HG02885 (cell line): ENCODE data around the gene AGR2.
"Not testable (repeated sequence)": the region's sequence is repeated elsewhere in the genome, so short reads cannot be mapped to it uniquely, and the experiment has no call there.

ENCODE experiments used
- ATAC-seq: cut with Tn5 transposase; IDR thresholded peaks from one replicate; pipeline ENCODE4 v1.9.1; 2021; ENCODE audit warnings: mild to moderate bottlenecking; ENCODE audit not compliant: unreplicated experiment, poor library complexity

The AGR2 gene

GRCh38 chr7:16804674-16805439 lies at the start of gene AGR2:
AGR2 (minus strand) TSS chr7:16804999; CDS start chr7:16801796, 3,203 bp downstream.
- ATAC-seq = no peak

GRCh38 chr7:16853189-16853588 lies 48.4 kb upstream of the AGR2 start:
- ATAC-seq = not testable (repeated sequence)

- no peak for ATAC-seq
Measured at GRCh38 chr7:16851829-16852228, 47.0 kb upstream of the AGR2 start.

- ATAC-seq = no peak
Measured at GRCh38 chr7:16850614-16851466, 46.0 kb upstream of the AGR2 start.

- no peak for ATAC-seq
Measured at GRCh38 chr7:16849296-16850148, 44.7 kb upstream of the AGR2 start.

GRCh38 chr7:16847381-16847860 lies 42.6 kb upstream of the AGR2 start:
- no peak for ATAC-seq

- no peak for ATAC-seq
Measured at GRCh38 chr7:16846601-16847165, 41.9 kb upstream of the AGR2 start.

- no peak for ATAC-seq
Measured at GRCh38 chr7:16845746-16846145, 40.9 kb upstream of the AGR2 start.

- ATAC-seq = no peak
Measured at GRCh38 chr7:16841681-16842080, 36.9 kb upstream of the AGR2 start.

GRCh38 chr7:16840094-16840493 lies 35.3 kb upstream of the AGR2 start:
- no peak for ATAC-seq

GRCh38 chr7:16839646-16840045 lies 34.8 kb upstream of the AGR2 start:
- no peak for ATAC-seq

- no peak for ATAC-seq
Measured at GRCh38 chr7:16838891-16839290, 34.1 kb upstream of the AGR2 start.

GRCh38 chr7:16838386-16838785 lies 33.6 kb upstream of the AGR2 start:
- ATAC-seq = no peak

GRCh38 chr7:16836481-16836880 lies 31.7 kb upstream of the AGR2 start:
- ATAC-seq = no peak

GRCh38 chr7:16833373-16833772 lies 28.6 kb upstream of the AGR2 start:
- no peak for ATAC-seq

GRCh38 chr7:16826060-16826459 lies 21.3 kb upstream of the AGR2 start:
- ATAC-seq = no peak

GRCh38 chr7:16822029-16822428 lies 17.2 kb upstream of the AGR2 start:
- ATAC-seq = no peak

- ATAC-seq = no peak
Measured at GRCh38 chr7:16818732-16819131, 13.9 kb upstream of the AGR2 start.

GRCh38 chr7:16817536-16817935 lies 12.7 kb upstream of the AGR2 start:
- no peak for ATAC-seq

GRCh38 chr7:16816824-16817223 lies 12.0 kb upstream of the AGR2 start:
- ATAC-seq = no peak
